GM12878 (cell line): ENCODE measurements around the gene TGFBR3. TPM values are rescaled to one million over a fixed set of nuclear protein-coding genes. Genes with fewer than 3 reads are reported as not detected.

Experiments used
- ATF7 ChIP-seq: fragments of 450-650 bp; IDR thresholded peaks from 2 replicates; pipeline ENCODE4 v1.6.1; 2016; ENCODE audit warnings: low read depth, mild to moderate bottlenecking
- BCL11A ChIP-seq: IDR thresholded peaks from 2 replicates; pipeline ENCODE4 v1.6.1; 2011; ENCODE audit warnings: low read depth, low read length
- CBFB ChIP-seq: IDR thresholded peaks from 2 replicates; pipeline ENCODE4 v1.6.1; 2016; ENCODE audit warnings: antibody characterized with exemption, low read depth
- IKZF1 ChIP-seq: fragments of 450-650 bp; conservative IDR thresholded peaks from 2 replicates; pipeline ENCODE4 v1.6.1; 2017; ENCODE audit warnings: antibody characterized with exemption, mild to moderate bottlenecking
- IRF4 ChIP-seq: IDR thresholded peaks from 2 replicates; pipeline ENCODE4 v1.6.1; 2011; ENCODE audit warnings: low read depth, low read length
- KLF5 ChIP-seq: fragments of 450-650 bp; IDR thresholded peaks from 2 replicates; pipeline ENCODE4 v1.6.1; 2014; ENCODE audit warnings: mild to moderate bottlenecking; ENCODE audit not compliant: partially characterized antibody
- NBN ChIP-seq: fragments of 450-650 bp; IDR thresholded peaks from 2 replicates; pipeline ENCODE4 v1.6.1; 2016
- POLR2AphosphoS2 ChIP-seq: IDR thresholded peaks from 2 replicates; pipeline ENCODE4 v1.6.1; 2011; ENCODE audit warnings: low read depth, mild to moderate bottlenecking, low read length, improper control_type of control experiment, moderate library complexity
- POU2F2 ChIP-seq: IDR thresholded peaks from 3 replicates; pipeline ENCODE4 v1.6.1; 2011; ENCODE audit warnings: low read depth, mild to moderate bottlenecking, low read length, borderline replicate concordance
- SIN3A ChIP-seq: IDR thresholded peaks from 2 replicates; pipeline ENCODE4 v1.6.1; 2012; ENCODE audit warnings: low read depth, low read length, improper control_type of control experiment
- SMAD1 ChIP-seq: fragments of 450-650 bp; IDR thresholded peaks from 2 replicates; pipeline ENCODE4 v1.6.1; 2018; ENCODE audit warnings: mild to moderate bottlenecking, low read depth; ENCODE audit not compliant: partially characterized antibody
- SPI1 ChIP-seq: IDR thresholded peaks from 2 replicates; pipeline ENCODE4 v1.6.1; 2011; ENCODE audit warnings: low read depth, mild to moderate bottlenecking, low read length, moderate library complexity, borderline replicate concordance; ENCODE audit not compliant: insufficient read depth
- SUZ12 ChIP-seq: fragments of 200-600 bp; sonication (generic); IDR thresholded peaks from one replicate; pipeline ENCODE4 v1.6.1; 2018; ENCODE audit warnings: antibody characterized with exemption, mild to moderate bottlenecking; ENCODE audit not compliant: unreplicated experiment
- polyA plus RNA-seq, 11 experiments: library from polyadenylated mRNA; depleted of rRNA in 4 of 11; unstranded in 6 of 11; stranded (reverse) in 5 of 11; fragments of >200 nt; fragmentation: Nextera tagmentation in 4 of 11; fragmentation: Illumina TruSeq in 1 of 11; extraction: Ambion mirVana in 4 of 11; extraction: Trizol in 1 of 11; gene quantifications; 1 replicate in 1 of 11; 2 replicates in 10 of 11; pipeline versions ENCODE4 v1.2.1 to v1.2.3, GENCODE V29; 2011 to 2016; ENCODE audit warnings: inconsistent platforms in 2 of 11, missing spikeins in 2 of 11, low read depth in 1 of 11
- total RNA-seq, 4 experiments: library from RNA; depleted of rRNA in 3 of 4; stranded (reverse); fragments of >200 nt in 3 of 4; fragmentation: Illumina TruSeq in 1 of 4; extraction: Trizol in 1 of 4; gene quantifications; 2 replicates each; pipeline versions ENCODE4 v1.2.1 to v1.2.3, GENCODE V29; 2013 to 2021
- TF ChIP-seq, protein P1 (sequence below): IDR thresholded peaks from 2 replicates; pipeline ENCODE4 v1.6.1; 2012; ENCODE audit warnings: mild to moderate bottlenecking, low read depth, low read length
- TF ChIP-seq, protein P2 (sequence below): fragments of 450-650 bp; IDR thresholded peaks from 2 replicates; pipeline ENCODE4 v1.6.1; 2016; ENCODE audit warnings: mild to moderate bottlenecking

TGFBR3 gene
- total and polyA plus RNA-seq, 10 of the 15 experiments (the other 5 are each of a cell fraction or from before 2014, with no cell fraction given) = 2.7 to 16.5 (median 12.6) TPM

DNA sequence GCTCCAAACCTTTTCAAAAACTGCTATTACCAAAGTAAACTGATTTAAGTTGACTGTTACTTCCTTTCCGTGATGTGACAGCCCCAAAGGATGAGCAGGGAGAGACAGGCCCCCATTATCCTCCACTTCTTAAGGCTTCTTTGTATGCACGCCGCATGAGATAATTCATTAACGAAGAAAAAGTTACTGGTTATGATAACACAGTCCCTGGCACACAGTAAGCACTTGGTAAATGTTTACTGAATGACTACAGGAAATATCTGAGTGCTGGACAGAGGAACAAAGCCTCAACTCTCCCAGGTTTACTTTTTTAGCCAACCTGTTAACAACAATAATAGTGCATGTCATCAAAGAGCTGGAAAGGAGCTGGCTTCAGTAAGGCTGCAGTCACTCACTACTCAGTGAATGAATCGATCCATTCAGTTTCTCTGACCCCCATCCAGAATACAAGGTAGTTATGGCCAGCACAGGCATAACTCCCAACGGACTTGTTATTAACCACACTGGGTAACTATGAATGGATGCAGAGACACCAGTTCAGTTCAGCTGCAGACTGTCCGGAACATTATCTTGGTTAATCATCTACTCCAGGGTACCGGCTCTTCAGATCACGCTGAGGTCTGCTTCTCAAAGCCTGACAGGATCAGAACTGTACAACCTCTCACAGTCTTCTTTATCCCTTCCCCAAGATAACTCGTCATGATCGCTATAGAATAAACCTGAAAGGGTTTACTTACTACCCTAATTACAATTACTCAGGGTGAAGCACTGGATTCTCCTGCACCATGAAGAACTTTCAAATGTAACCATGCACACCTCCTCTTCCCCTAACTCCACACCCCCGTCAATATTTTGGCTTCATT, 58.3 kb downstream of the TGFBR3 start (continued):
- no peak for TF ChIP-seq SPI1
- TF ChIP-seq POLR2AphosphoS2 = no peak
- no peak for TF ChIP-seq KLF5
- no peak for TF ChIP-seq IRF4
- TF ChIP-seq SIN3A = no peak
- TF ChIP-seq POU2F2 = no peak
- TF ChIP-seq, protein P1, sequence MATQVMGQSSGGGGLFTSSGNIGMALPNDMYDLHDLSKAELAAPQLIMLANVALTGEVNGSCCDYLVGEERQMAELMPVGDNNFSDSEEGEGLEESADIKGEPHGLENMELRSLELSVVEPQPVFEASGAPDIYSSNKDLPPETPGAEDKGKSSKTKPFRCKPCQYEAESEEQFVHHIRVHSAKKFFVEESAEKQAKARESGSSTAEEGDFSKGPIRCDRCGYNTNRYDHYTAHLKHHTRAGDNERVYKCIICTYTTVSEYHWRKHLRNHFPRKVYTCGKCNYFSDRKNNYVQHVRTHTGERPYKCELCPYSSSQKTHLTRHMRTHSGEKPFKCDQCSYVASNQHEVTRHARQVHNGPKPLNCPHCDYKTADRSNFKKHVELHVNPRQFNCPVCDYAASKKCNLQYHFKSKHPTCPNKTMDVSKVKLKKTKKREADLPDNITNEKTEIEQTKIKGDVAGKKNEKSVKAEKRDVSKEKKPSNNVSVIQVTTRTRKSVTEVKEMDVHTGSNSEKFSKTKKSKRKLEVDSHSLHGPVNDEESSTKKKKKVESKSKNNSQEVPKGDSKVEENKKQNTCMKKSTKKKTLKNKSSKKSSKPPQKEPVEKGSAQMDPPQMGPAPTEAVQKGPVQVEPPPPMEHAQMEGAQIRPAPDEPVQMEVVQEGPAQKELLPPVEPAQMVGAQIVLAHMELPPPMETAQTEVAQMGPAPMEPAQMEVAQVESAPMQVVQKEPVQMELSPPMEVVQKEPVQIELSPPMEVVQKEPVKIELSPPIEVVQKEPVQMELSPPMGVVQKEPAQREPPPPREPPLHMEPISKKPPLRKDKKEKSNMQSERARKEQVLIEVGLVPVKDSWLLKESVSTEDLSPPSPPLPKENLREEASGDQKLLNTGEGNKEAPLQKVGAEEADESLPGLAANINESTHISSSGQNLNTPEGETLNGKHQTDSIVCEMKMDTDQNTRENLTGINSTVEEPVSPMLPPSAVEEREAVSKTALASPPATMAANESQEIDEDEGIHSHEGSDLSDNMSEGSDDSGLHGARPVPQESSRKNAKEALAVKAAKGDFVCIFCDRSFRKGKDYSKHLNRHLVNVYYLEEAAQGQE = no peak
- no peak for TF ChIP-seq IKZF1
- TF ChIP-seq SMAD1 = no peak
- TF ChIP-seq SUZ12 = no peak
- TF ChIP-seq CBFB = no peak
- TF ChIP-seq BCL11A = no peak
- TF ChIP-seq, protein P2, sequence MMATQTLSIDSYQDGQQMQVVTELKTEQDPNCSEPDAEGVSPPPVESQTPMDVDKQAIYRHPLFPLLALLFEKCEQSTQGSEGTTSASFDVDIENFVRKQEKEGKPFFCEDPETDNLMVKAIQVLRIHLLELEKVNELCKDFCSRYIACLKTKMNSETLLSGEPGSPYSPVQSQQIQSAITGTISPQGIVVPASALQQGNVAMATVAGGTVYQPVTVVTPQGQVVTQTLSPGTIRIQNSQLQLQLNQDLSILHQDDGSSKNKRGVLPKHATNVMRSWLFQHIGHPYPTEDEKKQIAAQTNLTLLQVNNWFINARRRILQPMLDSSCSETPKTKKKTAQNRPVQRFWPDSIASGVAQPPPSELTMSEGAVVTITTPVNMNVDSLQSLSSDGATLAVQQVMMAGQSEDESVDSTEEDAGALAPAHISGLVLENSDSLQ = no peak
- no peak for TF ChIP-seq NBN
- TF ChIP-seq ATF7 = no peak
